ENCODE results near the gene TP53BP2.
"Not testable (repeated sequence)": the region's sequence is repeated elsewhere in the genome, so short reads cannot be mapped to it uniquely, and the experiment has no call there.

The TP53BP2 gene

GRCh38 chr1:223831755-223832636 lies 13.8 kb downstream of the TP53BP2 start:
- no peak for DNase-seq

- no peak for DNase-seq
Measured at GRCh38 chr1:223829678-223830077, 16.1 kb downstream of the TP53BP2 start.

- no peak for DNase-seq
Measured at GRCh38 chr1:223828162-223828848, 17.4 kb downstream of the TP53BP2 start.

GRCh38 chr1:223827193-223827663 lies 18.5 kb downstream of the TP53BP2 start:
- DNase-seq: no peak

GRCh38 chr1:223825767-223826748 lies 19.7 kb downstream of the TP53BP2 start:
- DNase-seq: no peak

- no peak for DNase-seq
Measured at GRCh38 chr1:223824712-223825111, 21.0 kb downstream of the TP53BP2 start.

- no peak for DNase-seq
Measured at GRCh38 chr1:223824287-223824686, 21.5 kb downstream of the TP53BP2 start.

- no peak for DNase-seq
Measured at GRCh38 chr1:223820971-223821370, 24.8 kb downstream of the TP53BP2 start.

- no peak for DNase-seq
Measured at GRCh38 chr1:223820515-223820858, 25.3 kb downstream of the TP53BP2 start.

- no peak for DNase-seq
Measured at GRCh38 chr1:223819730-223820514, 25.8 kb downstream of the TP53BP2 start.

- not testable (repeated sequence) for DNase-seq
Measured at GRCh38 chr1:223817265-223817664, 28.5 kb downstream of the TP53BP2 start.

- DNase-seq: no peak
Measured at GRCh38 chr1:223815865-223816264, 29.9 kb downstream of the TP53BP2 start.

GRCh38 chr1:223815020-223815853 lies 30.5 kb downstream of the TP53BP2 start:
- DNase-seq: no peak

- DNase-seq: no peak
Measured at GRCh38 chr1:223813645-223814044, 32.1 kb downstream of the TP53BP2 start.

- no peak for DNase-seq
Measured at GRCh38 chr1:223811634-223812101, 34.1 kb downstream of the TP53BP2 start.

GRCh38 chr1:223810586-223810985 lies 35.2 kb downstream of the TP53BP2 start:
- DNase-seq: no peak

- DNase-seq: not testable (repeated sequence)
Measured at GRCh38 chr1:223809905-223810304, 35.8 kb downstream of the TP53BP2 start.

- DNase-seq: no peak
Measured at GRCh38 chr1:223803211-223803610, 42.5 kb downstream of the TP53BP2 start.

GRCh38 chr1:223802602-223803001 lies 43.1 kb downstream of the TP53BP2 start:
- DNase-seq: no peak

GRCh38 chr1:223802032-223802431 lies 43.7 kb downstream of the TP53BP2 start:
- DNase-seq: no peak
